ENCODE data around the gene ZNF561.

The ZNF561 gene

DNA sequence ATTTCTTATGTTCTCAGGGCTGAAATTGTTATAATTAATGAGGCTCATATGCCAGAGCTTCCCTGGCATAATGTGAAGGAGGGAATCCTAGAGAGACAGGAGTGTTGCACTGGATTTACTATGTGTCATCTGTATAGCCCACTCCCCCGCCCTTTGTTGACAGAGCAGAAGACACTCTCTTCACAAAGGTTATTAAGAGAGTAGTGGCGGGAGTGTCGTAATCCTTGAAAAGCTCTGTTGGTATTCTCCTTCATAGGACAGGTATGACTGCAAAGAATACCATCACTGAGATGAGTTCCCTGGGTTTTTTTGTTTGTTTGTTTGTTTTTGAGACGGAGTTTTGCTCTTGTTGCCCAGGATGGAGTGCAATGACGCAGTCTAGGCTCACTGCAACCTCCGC lies 50.8 kb downstream of the ZNF561 start:
- no peak for DNase-seq

- DNase-seq, result no peak
Measured at GRCh38 chr19:9566729-9567128, 54.3 kb downstream of the ZNF561 start.

- no peak for DNase-seq
Measured at GRCh38 chr19:9565900-9566705, 54.9 kb downstream of the ZNF561 start.

Measured in stimulated activated CD4-positive, alpha-beta T cell treated with anti-CD3 and anti-CD28 coated beads, Interleukin-12 subunit alpha, Interleukin-12 subunit beta, amount 100 ng/mL, for 4 hours (primary cell).